Panc1 (cell line): Measurements from ENCODE around the gene MBTPS1. TPM values are rescaled to one million over a fixed set of nuclear protein-coding genes. Genes with fewer than 3 reads are reported as not detected.

Experiments used
- ATAC-seq: fragments of 200-7000 bp; cut with Tn5 transposase; 2 replicates; pipeline ENCODE4 v1.9.1; 2020; ENCODE audit warnings: mild to moderate bottlenecking, moderate library complexity
- BruUV-seq: library from RNA; stranded (reverse); fragments of 400-500 nt; replicated peaks from 2 replicates; lab custom pipeline; 2021; lab: Mats Ljungman, UMichigan
- CTCF ChIA-PET: fragments of 300-600 bp; sonication (Branson Sonifier 250); formaldehyde crosslinking; loops from one replicate; lab custom pipeline; 2022; ENCODE audit warnings: antibody characterized with exemption; lab: Charles Lee
- POLR2A ChIA-PET: fragments of 300-600 bp; sonication (Branson Sonifier 250); formaldehyde crosslinking; loops from one replicate; lab custom pipeline; 2022; ENCODE audit warnings: antibody characterized with exemption; lab: Charles Lee
- DNase-seq: peaks from one replicate; pipeline ENCODE4 v3.0.0-alpha.2; 2010; ENCODE audit warnings: low read depth, low spot score
- H3K27ac ChIP-seq: 2 replicates; pipeline ENCODE4 v1.5.1; 2011; ENCODE audit warnings: mild to moderate bottlenecking, low read length, inconsistent platforms
- H3K27me3 ChIP-seq: fragments of 200-500 bp; sonication (Bioruptor generic); 2 replicates; pipeline ENCODE4 v1.6.0; 2014; ENCODE audit warnings: low read length, inconsistent platforms; ENCODE audit not compliant: control insufficient read depth, insufficient read depth
- H3K36me3 ChIP-seq: fragments of 200-500 bp; sonication (Bioruptor generic); 2 replicates; pipeline ENCODE4 v1.5.1; 2014; ENCODE audit warnings: inconsistent platforms, mild to moderate bottlenecking, low read length, moderate library complexity; ENCODE audit not compliant: control insufficient read depth, insufficient read depth
- H3K4me1 ChIP-seq: 2 replicates; pipeline ENCODE4 v1.5.1; 2011; ENCODE audit warnings: inconsistent platforms, mild to moderate bottlenecking, low read length, moderate library complexity; ENCODE audit not compliant: control insufficient read depth, insufficient read depth
- H3K4me3 ChIP-seq, 2 experiments: 2 replicates each; pipeline ENCODE4 v1.5.1; 2011 to 2012; ENCODE audit warnings: low read depth in 2 of 2, low read length in 2 of 2, mild to moderate bottlenecking in 2 of 2, inconsistent platforms in 1 of 2, moderate library complexity in 1 of 2
- H3K9me3 ChIP-seq: fragments of 200-500 bp; sonication (Bioruptor generic); 2 replicates; pipeline ENCODE4 v1.5.1; 2014; ENCODE audit warnings: low read depth, mild to moderate bottlenecking, inconsistent platforms, low read length, moderate library complexity; ENCODE audit not compliant: control insufficient read depth, insufficient read depth
- POLR2AphosphoS5 ChIP-seq: IDR thresholded peaks from 2 replicates; pipeline ENCODE4 v1.6.1; 2012; ENCODE audit warnings: mild to moderate bottlenecking, low read depth, low read length, moderate library complexity
- REST ChIP-seq, 2 experiments: IDR thresholded peaks; 2 replicates each; pipeline ENCODE4 v1.6.1; 2011 to 2012; ENCODE audit warnings: low read depth in 2 of 2, control low read depth in 1 of 2, low read length in 1 of 2, mild to moderate bottlenecking in 1 of 2, moderate library complexity in 1 of 2; ENCODE audit not compliant: insufficient read depth in 1 of 2
- SIN3A ChIP-seq: IDR thresholded peaks from 2 replicates; pipeline ENCODE4 v1.6.1; 2012; ENCODE audit warnings: low read depth, mild to moderate bottlenecking, low read length, moderate library complexity, borderline replicate concordance; ENCODE audit not compliant: insufficient read depth
- TCF7L2 ChIP-seq: IDR thresholded peaks from 2 replicates; pipeline ENCODE4 v1.6.1; 2011; ENCODE audit warnings: mild to moderate bottlenecking, low read depth, low read length, inconsistent platforms
- in situ Hi-C: cut with HindIII; loops from 2 replicates; pipeline ENCODE4 v1.10.0; 2016; ENCODE audit warnings: low sequenced_read_pairs, low pct_unique_long_range_greater_than_20kb
- intact Hi-C: fragments of 100-400 bp; cut with micrococcal nuclease; formaldehyde crosslinking; loops from one replicate; pipeline ENCODE4 v1.10.0; 2022; ENCODE audit not compliant: unreplicated experiment
- total RNA-seq: library from RNA; stranded (reverse); gene quantifications from one replicate; pipeline ENCODE4 v1.2.1, GENCODE V29; 2021; ENCODE audit not compliant: unreplicated experiment
- TF ChIP-seq, protein P1 (sequence below): fragments of 450-650 bp; IDR thresholded peaks from 2 replicates; pipeline ENCODE4 v1.5.1; 2017; ENCODE audit warnings: mild to moderate bottlenecking

The MBTPS1 gene
- total RNA-seq, 1 experiment from 2014 or later: 66.8 TPM

DNA sequence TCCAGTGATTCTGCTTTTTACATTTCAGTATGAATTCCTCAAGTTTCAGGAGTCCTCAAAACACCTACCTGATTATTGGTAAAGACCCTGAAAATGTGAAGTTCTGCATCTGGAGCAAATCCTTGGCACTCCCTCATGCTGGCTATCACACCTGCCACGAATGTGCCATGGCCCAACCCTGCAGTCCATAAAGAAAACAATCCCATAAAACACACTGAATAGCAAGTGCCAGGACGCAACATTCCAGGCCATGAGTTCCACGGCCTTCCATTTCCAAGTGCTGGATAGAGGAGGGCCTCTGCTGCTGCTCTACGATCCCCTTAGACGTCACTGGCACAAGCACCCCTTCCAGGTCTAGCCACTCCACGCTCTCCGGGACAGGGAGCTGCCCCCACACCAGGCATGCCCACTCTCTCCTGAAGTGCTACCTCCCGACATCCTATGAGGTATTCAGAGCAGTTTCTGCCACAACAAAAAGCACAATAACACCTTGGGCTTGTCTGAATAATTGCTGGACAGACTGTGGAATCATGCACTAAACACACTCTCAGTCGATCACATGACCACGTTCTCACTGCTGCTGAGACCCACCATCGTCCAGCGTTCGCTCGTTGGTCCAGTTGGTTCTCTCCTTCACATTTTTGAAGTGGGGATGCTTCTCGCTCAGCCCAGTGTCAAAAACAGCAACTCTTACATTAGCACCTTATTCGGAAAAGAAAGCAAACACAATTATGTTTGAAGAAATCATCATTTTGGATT is 23.4 kb downstream of the MBTPS1 start:
- TF ChIP-seq POLR2AphosphoS5 (no peak), TCF7L2 (no peak)
- intact Hi-C loops (no loop called here), in situ Hi-C loops (no loop called here)

GRCh38 chr16:84091460-84091859 is 25.3 kb downstream of the MBTPS1 start:
- no TSS peak for BruUV-seq
- ATAC-seq (no peak), DNase-seq (no peak)
- CTCF ChIA-PET: no interaction called here
- H3K36me3 ChIP-seq: peaks cover 7% of the 10 kb centered on the region
- H3K9me3 ChIP-seq: no peaks in the 10 kb centered on the region
- intact Hi-C loops (no loop called here), in situ Hi-C loops (no loop called here)
- no peaks in the 10 kb centered on the region for H3K27me3 ChIP-seq
- H3K4me1 ChIP-seq: peaks cover 6% of the 10 kb centered on the region; the same call in 1 of the 2 replicates
- POLR2A ChIA-PET: no interaction called here
- no peak overlapping the region for H3K27ac ChIP-seq
- TF ChIP-seq SIN3A: no peak
- no peak for TF ChIP-seq REST (IDR thresholded peaks at IDR 0.05; ENCODE audit: insufficient read depth in 1 of 2, low read depth in 2 of 2, low read length in 1 of 2)
- TF ChIP-seq, protein P1, sequence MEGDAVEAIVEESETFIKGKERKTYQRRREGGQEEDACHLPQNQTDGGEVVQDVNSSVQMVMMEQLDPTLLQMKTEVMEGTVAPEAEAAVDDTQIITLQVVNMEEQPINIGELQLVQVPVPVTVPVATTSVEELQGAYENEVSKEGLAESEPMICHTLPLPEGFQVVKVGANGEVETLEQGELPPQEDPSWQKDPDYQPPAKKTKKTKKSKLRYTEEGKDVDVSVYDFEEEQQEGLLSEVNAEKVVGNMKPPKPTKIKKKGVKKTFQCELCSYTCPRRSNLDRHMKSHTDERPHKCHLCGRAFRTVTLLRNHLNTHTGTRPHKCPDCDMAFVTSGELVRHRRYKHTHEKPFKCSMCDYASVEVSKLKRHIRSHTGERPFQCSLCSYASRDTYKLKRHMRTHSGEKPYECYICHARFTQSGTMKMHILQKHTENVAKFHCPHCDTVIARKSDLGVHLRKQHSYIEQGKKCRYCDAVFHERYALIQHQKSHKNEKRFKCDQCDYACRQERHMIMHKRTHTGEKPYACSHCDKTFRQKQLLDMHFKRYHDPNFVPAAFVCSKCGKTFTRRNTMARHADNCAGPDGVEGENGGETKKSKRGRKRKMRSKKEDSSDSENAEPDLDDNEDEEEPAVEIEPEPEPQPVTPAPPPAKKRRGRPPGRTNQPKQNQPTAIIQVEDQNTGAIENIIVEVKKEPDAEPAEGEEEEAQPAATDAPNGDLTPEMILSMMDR: no peak
- TF ChIP-seq POLR2AphosphoS5: no peak
- no peak for TF ChIP-seq TCF7L2
- H3K4me3 ChIP-seq: no peak overlapping the region

More for the DNA sequence above, 23.4 kb downstream of the MBTPS1 start:
- CTCF ChIA-PET: no interaction called here
- no peak overlapping the region for H3K4me3 ChIP-seq
- H3K27ac ChIP-seq: no peak overlapping the region
- BruUV-seq: no TSS peak
- H3K36me3 ChIP-seq: no peaks in the 10 kb centered on the region; the same call in 1 of the 2 replicates
- ATAC-seq (no peak), DNase-seq (no peak)
- H3K9me3 ChIP-seq: no peaks in the 10 kb centered on the region
- peaks cover 15% of the 10 kb centered on the region for H3K4me1 ChIP-seq
- POLR2A ChIA-PET: no interaction called here
- no peaks in the 10 kb centered on the region for H3K27me3 ChIP-seq

DNA sequence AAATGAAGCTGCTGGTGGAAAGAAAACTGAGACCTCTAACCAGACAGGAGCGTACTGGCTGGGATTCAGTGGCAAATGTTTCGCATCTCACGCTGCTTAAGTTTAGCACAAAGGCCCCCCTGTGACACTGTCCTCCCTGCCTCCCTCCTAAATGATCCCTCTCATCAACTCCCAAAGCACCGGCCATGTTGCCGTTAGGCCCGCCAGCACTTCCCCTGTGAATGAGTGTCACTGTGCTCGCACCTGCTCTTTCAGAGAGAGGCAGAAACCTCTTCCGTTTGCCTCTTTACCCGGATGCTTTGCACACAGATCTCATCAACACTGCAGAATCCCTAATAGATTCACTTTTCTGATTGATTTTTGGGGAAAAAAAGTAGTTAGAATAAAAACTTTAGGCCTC is 26.5 kb downstream of the MBTPS1 start:
- Histone ChIP-seq H3K36me3 (peaks cover 7% of the 10 kb centered on the region), H3K9me3 (no peaks in the 10 kb centered on the region), H3K4me3 (no peak overlapping the region), H3K4me1 (no peaks in the 10 kb centered on the region), H3K27me3 (no peaks in the 10 kb centered on the region), H3K27ac (no peak overlapping the region)
- DNase-seq: no peak
- TF ChIP-seq, protein P1: no peak
- no peak for TF ChIP-seq REST (IDR thresholded peaks at IDR 0.05; ENCODE audit: insufficient read depth in 1 of 2, low read depth in 2 of 2, low read length in 1 of 2)
- TF ChIP-seq TCF7L2: no peak
- TF ChIP-seq SIN3A: no peak
- no peak for TF ChIP-seq POLR2AphosphoS5
- ATAC-seq: no peak
- ChIA-PET CTCF (no interaction called here), POLR2A (no interaction called here)
- intact Hi-C loops (no loop called here), in situ Hi-C loops (no loop called here)
- BruUV-seq: no TSS peak
